AG04450 (cell line): Measurements from ENCODE around the gene MTM1. TPM values are rescaled to one million over a fixed set of nuclear protein-coding genes. Genes with fewer than 3 reads are reported as not detected.

Source experiments
- CTCF ChIA-PET: fragments of 300-600, 350-600 bp; formaldehyde crosslinking; extraction: SDS; loops from one replicate; lab custom pipeline; 2022; ENCODE audit warnings: antibody characterized with exemption, inconsistent platforms; lab: Charles Lee
- POLR2A ChIA-PET: fragments of 350-600 bp; formaldehyde crosslinking; extraction: SDS; loops from one replicate; lab custom pipeline; 2021; ENCODE audit warnings: antibody characterized with exemption, inconsistent platforms; lab: Yijun Ruan, JAX
- DNase-seq: peaks from one replicate; pipeline ENCODE4 v3.0.0-alpha.2; 2011; ENCODE audit warnings: low read depth, low spot score
- H3K27ac ChIP-seq: one replicate; pipeline ENCODE4 v1.5.1; 2012; ENCODE audit warnings: low read depth, low read length, control low read depth
- H3K27me3 ChIP-seq: one replicate; pipeline ENCODE4 v1.6.0; 2012; ENCODE audit warnings: low read length; ENCODE audit not compliant: control insufficient read depth, insufficient read depth
- H3K4me3 ChIP-seq: 2 replicates; pipeline ENCODE4 v1.5.1; 2011; ENCODE audit warnings: mild to moderate bottlenecking, low read depth, low read length, control low read depth
- H3K9me3 ChIP-seq: 2 replicates; pipeline ENCODE4 v1.5.1; 2012; ENCODE audit warnings: low read length; ENCODE audit not compliant: control insufficient read depth, insufficient read depth
- CTCF ChIP-seq: IDR thresholded peaks from 2 replicates; pipeline ENCODE4 v1.5.1; 2011; ENCODE audit warnings: low read depth, low read length, control low read depth, inconsistent platforms
- polyA plus RNA-seq: library from polyadenylated mRNA; depleted of rRNA; stranded (reverse); fragments of >200 nt; gene quantifications from 2 replicates; pipeline ENCODE4 v1.2.3, GENCODE V29; 2011

Gene MTM1
- polyA plus RNA-seq, 1 experiment = 3.9 TPM

GRCh38 chrX:150680974-150681373 lies 112.6 kb downstream of the MTM1 start:
- DNase-seq = no peak
- ChIA-PET POLR2A (no interaction called here), CTCF (no interaction called here)
- peak; percentile 39 for TF ChIP-seq CTCF
- H3K27ac ChIP-seq = no peak overlapping the region
- H3K27me3 ChIP-seq = no peaks in the 10 kb centered on the region
- H3K9me3 ChIP-seq = peaks cover 3% of the 10 kb centered on the region; the same call in 1 of the 2 replicates
- H3K4me3 ChIP-seq = no peak overlapping the region

GRCh38 chrX:150683112-150683511 lies 114.7 kb downstream of the MTM1 start:
- TF ChIP-seq CTCF = no peak

GRCh38 chrX:150683536-150684146 lies 115.2 kb downstream of the MTM1 start:
- Histone ChIP-seq H3K9me3 (no peaks in the 10 kb centered on the region), H3K4me3 (no peak overlapping the region), H3K27me3 (no peaks in the 10 kb centered on the region), H3K27ac (no peak overlapping the region)
- ChIA-PET CTCF (interaction anchor here (0.8 to 1.5 kb wide), 4 partner anchors 21 to 49 kb away, joined by 3 to 5 read pairs (median 4); no protein-coding TSS in a partner anchor), POLR2A (no interaction called here)
- TF ChIP-seq CTCF = peak; percentile 26
- DNase-seq = no peak

More at GRCh38 chrX:150683112-150683511, 114.7 kb downstream of the MTM1 start:
- CTCF ChIA-PET = interaction anchor here (0.8 to 1.5 kb wide), 3 partner anchors 20 to 50 kb away, joined by 3 to 4 read pairs (median 3); no protein-coding TSS in a partner anchor
- Histone ChIP-seq H3K27ac (no peak overlapping the region), H3K4me3 (no peak overlapping the region), H3K27me3 (no peaks in the 10 kb centered on the region), H3K9me3 (no peaks in the 10 kb centered on the region)
- POLR2A ChIA-PET = no interaction called here
- DNase-seq = no peak

GRCh38 chrX:150688911-150689451 lies 120.6 kb downstream of the MTM1 start:
- peak; percentile 84 for DNase-seq
- H3K27ac ChIP-seq = peak overlapping the region; percentile 93
- POLR2A ChIA-PET = no interaction called here
- CTCF ChIA-PET = no interaction called here
- no peak overlapping the region for H3K4me3 ChIP-seq
- H3K27me3 ChIP-seq = no peaks in the 10 kb centered on the region
- 0 out of 2 replicates have a peak, but pooled peaks have one; percentile 2 for TF ChIP-seq CTCF
- H3K9me3 ChIP-seq = peaks cover 12% of the 10 kb centered on the region; the same call in 1 of the 2 replicates

GRCh38 chrX:150690126-150690525 lies 121.7 kb downstream of the MTM1 start:
- ChIA-PET POLR2A (interaction anchor here (0.7 kb wide), 1 partner anchor 55 kb away, joined by 3 read pairs; no protein-coding TSS in a partner anchor), CTCF (interaction anchor here (1.6 kb wide), 1 partner anchor 751 kb away, joined by 3 read pairs; no protein-coding TSS in a partner anchor)
- Histone ChIP-seq H3K27me3 (no peaks in the 10 kb centered on the region), H3K4me3 (no peak overlapping the region), H3K9me3 (peaks cover 12% of the 10 kb centered on the region; the same call in 1 of the 2 replicates), H3K27ac (peak overlapping the region; percentile 90)
- peak; percentile 54 for DNase-seq
- no peak for TF ChIP-seq CTCF
